Mucosa of stomach (tissue), 1 donor: Measurements from ENCODE around the gene ATP6V0C.

Source experiments
- H3K27me3 ChIP-seq: one replicate; pipeline ENCODE4 v1.7.0; 2013; ENCODE audit warnings: mild to moderate bottlenecking, low read length; ENCODE audit not compliant: control insufficient read depth, insufficient read depth
- H3K36me3 ChIP-seq: one replicate; pipeline ENCODE4 v1.7.0; 2013; ENCODE audit warnings: low read length; ENCODE audit not compliant: control insufficient read depth, insufficient read depth
- H3K4me1 ChIP-seq: one replicate; pipeline ENCODE4 v1.7.0; 2013; ENCODE audit warnings: mild to moderate bottlenecking, low read length; ENCODE audit not compliant: control insufficient read depth, insufficient read depth
- H3K4me3 ChIP-seq: one replicate; pipeline ENCODE4 v1.7.0; 2013; ENCODE audit warnings: low read length
- H3K9ac ChIP-seq: one replicate; pipeline ENCODE4 v1.7.0; 2013; ENCODE audit warnings: mild to moderate bottlenecking, low read length, moderate library complexity
- H3K9me3 ChIP-seq: one replicate; pipeline ENCODE4 v1.7.0; 2013; ENCODE audit warnings: mild to moderate bottlenecking, low read length, moderate library complexity; ENCODE audit not compliant: control insufficient read depth
- donor health status: Pancreatic carcinoma.

Gene ATP6V0C

GRCh38 chr16:2471016-2471652, 42.6 kb upstream of the ATP6V0C start, which contains the start of gene NTN3:
Gene NTN3, plus strand, starts transcription at chr16:2471297. Its CDS starts 405 bp downstream, at chr16:2471702.
- Histone ChIP-seq H3K27me3 (peaks cover 63% of the 10 kb centered on the region), H3K36me3 (no peaks in the 10 kb centered on the region), H3K9me3 (no peaks in the 10 kb centered on the region), H3K4me1 (peaks cover 35% of the 10 kb centered on the region), H3K9ac (no peak within 1 kb of the TSS), H3K4me3 (no peak within 1 kb of the TSS)

GRCh38 chr16:2471653-2472487, 41.9 kb upstream of the ATP6V0C start:
- Histone ChIP-seq H3K27me3 (peaks cover 63% of the 10 kb centered on the region), H3K4me1 (peaks cover 40% of the 10 kb centered on the region)

GRCh38 chr16:2472488-2472864, 41.3 kb upstream of the ATP6V0C start:
- peaks cover 40% of the 10 kb centered on the region for H3K4me1 ChIP-seq

More at GRCh38 chr16:2471653-2472487, 41.9 kb upstream of the ATP6V0C start:
- no peak overlapping the region for H3K9ac ChIP-seq
- H3K4me3 ChIP-seq, result no peak overlapping the region
- no peaks in the 10 kb centered on the region for H3K36me3 ChIP-seq
- H3K9me3 ChIP-seq, result no peaks in the 10 kb centered on the region

GRCh38 chr16:2472885-2473445, 40.8 kb upstream of the ATP6V0C start:
- H3K9me3 ChIP-seq, result no peaks in the 10 kb centered on the region
- H3K4me3 ChIP-seq, result no peak overlapping the region
- H3K27me3 ChIP-seq, result peaks cover 56% of the 10 kb centered on the region
- no peak overlapping the region for H3K9ac ChIP-seq
- H3K4me1 ChIP-seq, result peaks cover 39% of the 10 kb centered on the region
- H3K36me3 ChIP-seq, result no peaks in the 10 kb centered on the region

More at GRCh38 chr16:2472488-2472864, 41.3 kb upstream of the ATP6V0C start:
- Histone ChIP-seq H3K9ac (no peak overlapping the region), H3K27me3 (peaks cover 60% of the 10 kb centered on the region), H3K36me3 (no peaks in the 10 kb centered on the region), H3K4me3 (no peak overlapping the region), H3K9me3 (no peaks in the 10 kb centered on the region)

GRCh38 chr16:2473446-2473926, 40.3 kb upstream of the ATP6V0C start:
- Histone ChIP-seq H3K27me3 (peaks cover 51% of the 10 kb centered on the region), H3K4me3 (no peak overlapping the region), H3K36me3 (no peaks in the 10 kb centered on the region), H3K4me1 (peaks cover 34% of the 10 kb centered on the region), H3K9ac (no peak overlapping the region), H3K9me3 (no peaks in the 10 kb centered on the region)

GRCh38 chr16:2473999-2474876, 39.5 kb upstream of the ATP6V0C start:
- Histone ChIP-seq H3K9ac (peak overlapping the region; percentile 69), H3K9me3 (no peaks in the 10 kb centered on the region), H3K4me1 (peaks cover 26% of the 10 kb centered on the region), H3K27me3 (peaks cover 43% of the 10 kb centered on the region), H3K36me3 (no peaks in the 10 kb centered on the region), H3K4me3 (peak overlapping the region; percentile 41)

GRCh38 chr16:2474877-2475412, 38.8 kb upstream of the ATP6V0C start, which contains the start of gene TBC1D24:
Gene TBC1D24, plus strand, starts transcription at chr16:2475127. Its CDS starts 21,022 bp downstream, at chr16:2496149.
- Histone ChIP-seq H3K9me3 (no peaks in the 10 kb centered on the region), H3K4me1 (peaks cover 25% of the 10 kb centered on the region), H3K27me3 (peaks cover 36% of the 10 kb centered on the region), H3K36me3 (no peaks in the 10 kb centered on the region), H3K4me3 (peak within 1 kb of the TSS; percentile 41), H3K9ac (peak within 1 kb of the TSS; percentile 69)

GRCh38 chr16:2475413-2476344, 38.1 kb upstream of the ATP6V0C start:
- Histone ChIP-seq H3K4me3 (peak overlapping the region; percentile 31), H3K9me3 (no peaks in the 10 kb centered on the region), H3K9ac (peak overlapping the region; percentile 57), H3K4me1 (peaks cover 25% of the 10 kb centered on the region), H3K36me3 (no peaks in the 10 kb centered on the region), H3K27me3 (peaks cover 29% of the 10 kb centered on the region)

- H3K27me3 ChIP-seq, result peaks cover 22% of the 10 kb centered on the region
- H3K4me1 ChIP-seq, result peaks cover 25% of the 10 kb centered on the region
- H3K9me3 ChIP-seq, result no peaks in the 10 kb centered on the region
- no peaks in the 10 kb centered on the region for H3K36me3 ChIP-seq
- no peak overlapping the region for H3K9ac ChIP-seq
- H3K4me3 ChIP-seq, result peak overlapping the region; percentile 31
These were observed 37.4 kb upstream of the ATP6V0C start for GRCh38 chr16:2476345-2476720.

GRCh38 chr16:2476741-2477140, 37.0 kb upstream of the ATP6V0C start:
- Histone ChIP-seq H3K27me3 (peaks cover 18% of the 10 kb centered on the region), H3K9me3 (no peaks in the 10 kb centered on the region), H3K9ac (no peak overlapping the region), H3K36me3 (no peaks in the 10 kb centered on the region), H3K4me1 (peaks cover 25% of the 10 kb centered on the region), H3K4me3 (no peak overlapping the region)
